GM12878 (cell line): Measurements from ENCODE around the gene YRDC. TPM values are rescaled to one million over a fixed set of nuclear protein-coding genes. Genes with fewer than 3 reads are reported as not detected.

Experiments used
- polyA plus RNA-seq, 11 experiments: library from polyadenylated mRNA; depleted of rRNA in 4 of 11; unstranded in 6 of 11; stranded (reverse) in 5 of 11; fragments of >200 nt; fragmentation: Nextera tagmentation in 4 of 11; fragmentation: Illumina TruSeq in 1 of 11; extraction: Ambion mirVana in 4 of 11; extraction: Trizol in 1 of 11; gene quantifications; 1 replicate in 1 of 11; 2 replicates in 10 of 11; pipeline versions ENCODE4 v1.2.1 to v1.2.3, GENCODE V29; 2011 to 2016; ENCODE audit warnings: inconsistent platforms in 2 of 11, missing spikeins in 2 of 11, low read depth in 1 of 11
- total RNA-seq, 4 experiments: library from RNA; depleted of rRNA in 3 of 4; stranded (reverse); fragments of >200 nt in 3 of 4; fragmentation: Illumina TruSeq in 1 of 4; extraction: Trizol in 1 of 4; gene quantifications; 2 replicates each; pipeline versions ENCODE4 v1.2.1 to v1.2.3, GENCODE V29; 2013 to 2021

YRDC gene
- total and polyA plus RNA-seq, 10 of the 15 experiments (the other 5 are each of a cell fraction or from before 2014, with no cell fraction given): 2.9 to 36.2 (median 19.3) TPM

Other genes with a start within 250 kb of the YRDC start
Only the 7 nearest of the 12 such genes appear.
- gene RSPO1, start 173.3 kb downstream of the YRDC start, total RNA-seq (2014; rRNA removed): not detected in 2 replicates
- not detected in 2 replicates for gene RSPO1, start 173.3 kb downstream of the YRDC start, total RNA-seq (2014; rRNA removed; fragmentation: Illumina TruSeq; extraction: Trizol)
- not detected in 2 replicates for gene RSPO1, start 173.3 kb downstream of the YRDC start, total RNA-seq (2021)
- not detected in 2 replicates for gene RSPO1, start 173.3 kb downstream of the YRDC start, polyA plus RNA-seq (2011; rRNA removed)
- not detected in 2 replicates for gene RSPO1, start 173.3 kb downstream of the YRDC start, polyA plus RNA-seq (2014; fragmentation: Illumina TruSeq; extraction: Trizol)
- not detected for gene RSPO1, start 173.3 kb downstream of the YRDC start, polyA plus RNA-seq (2014; fragmentation: Nextera tagmentation; extraction: Ambion mirVana)
- gene RSPO1, start 173.3 kb downstream of the YRDC start, polyA plus RNA-seq (2014; rRNA removed): not detected in 2 replicates
- not detected for gene RSPO1, start 173.3 kb downstream of the YRDC start, polyA plus RNA-seq (2016; fragmentation: Nextera tagmentation; extraction: Ambion mirVana)
- 18.0 and 21.3 TPM in 2 replicates for gene CDCA8, start 115.7 kb downstream of the YRDC start, total RNA-seq (2014; rRNA removed)
- gene CDCA8, start 115.7 kb downstream of the YRDC start, total RNA-seq (2014; rRNA removed; fragmentation: Illumina TruSeq; extraction: Trizol): 27.5 and 28.4 TPM in 2 replicates
- gene CDCA8, start 115.7 kb downstream of the YRDC start, total RNA-seq (2021): 57.8 and 59.8 TPM in 2 replicates
- 68.3 and 72.0 TPM in 2 replicates for gene CDCA8, start 115.7 kb downstream of the YRDC start, polyA plus RNA-seq (2011; rRNA removed)
- gene CDCA8, start 115.7 kb downstream of the YRDC start, polyA plus RNA-seq (2014; fragmentation: Illumina TruSeq; extraction: Trizol): 75.3 and 81.0 TPM in 2 replicates
- 10 to 100 TPM; 60.2 to 60.6 TPM for gene CDCA8, start 115.7 kb downstream of the YRDC start, polyA plus RNA-seq (2014; fragmentation: Nextera tagmentation; extraction: Ambion mirVana)
- 52.8 and 62.1 TPM in 2 replicates for gene CDCA8, start 115.7 kb downstream of the YRDC start, polyA plus RNA-seq (2014; rRNA removed)
- gene CDCA8, start 115.7 kb downstream of the YRDC start, polyA plus RNA-seq (2016; fragmentation: Nextera tagmentation; extraction: Ambion mirVana): 10 to 100 TPM; 97.8 to 98.1 TPM
- gene EPHA10, start 43.1 kb downstream of the YRDC start, total RNA-seq (2014; rRNA removed): 0.05 TPM in 1 of 2 replicates, not detected in the other
- not detected in 2 replicates for gene EPHA10, start 43.1 kb downstream of the YRDC start, total RNA-seq (2014; rRNA removed; fragmentation: Illumina TruSeq; extraction: Trizol)
- not detected in 2 replicates for gene EPHA10, start 43.1 kb downstream of the YRDC start, total RNA-seq (2021)
- gene EPHA10, start 43.1 kb downstream of the YRDC start, polyA plus RNA-seq (2011; rRNA removed): 0.03 and 0.05 TPM in 2 replicates
- not detected in 2 replicates for gene EPHA10, start 43.1 kb downstream of the YRDC start, polyA plus RNA-seq (2014; fragmentation: Illumina TruSeq; extraction: Trizol)
- not detected for gene EPHA10, start 43.1 kb downstream of the YRDC start, polyA plus RNA-seq (2014; fragmentation: Nextera tagmentation; extraction: Ambion mirVana)
- 0.06 TPM in 1 of 2 replicates, not detected in the other for gene EPHA10, start 43.1 kb downstream of the YRDC start, polyA plus RNA-seq (2014; rRNA removed)
- gene EPHA10, start 43.1 kb downstream of the YRDC start, polyA plus RNA-seq (2016; fragmentation: Nextera tagmentation; extraction: Ambion mirVana): not detected
- gene MANEAL, start 14.4 kb downstream of the YRDC start, total RNA-seq (2014; rRNA removed): 11.0 and 11.1 TPM in 2 replicates
- gene MANEAL, start 14.4 kb downstream of the YRDC start, total RNA-seq (2014; rRNA removed; fragmentation: Illumina TruSeq; extraction: Trizol): 6.2 and 6.5 TPM in 2 replicates
- 8.6 and 9.2 TPM in 2 replicates for gene MANEAL, start 14.4 kb downstream of the YRDC start, total RNA-seq (2021)
- gene MANEAL, start 14.4 kb downstream of the YRDC start, polyA plus RNA-seq (2011; rRNA removed): 2.9 and 4.9 TPM in 2 replicates
- 4.7 and 6.5 TPM in 2 replicates for gene MANEAL, start 14.4 kb downstream of the YRDC start, polyA plus RNA-seq (2014; fragmentation: Illumina TruSeq; extraction: Trizol)
- 1 to 10 TPM; 3.7 to 4.2 TPM for gene MANEAL, start 14.4 kb downstream of the YRDC start, polyA plus RNA-seq (2014; fragmentation: Nextera tagmentation; extraction: Ambion mirVana)
- gene MANEAL, start 14.4 kb downstream of the YRDC start, polyA plus RNA-seq (2014; rRNA removed): 8.8 and 9.0 TPM in 2 replicates
- 1 to 10 TPM in 1 of 2 experiments, under 1 TPM in 1; 0.83 to 1.0 TPM for gene MANEAL, start 14.4 kb downstream of the YRDC start, polyA plus RNA-seq (2016; fragmentation: Nextera tagmentation; extraction: Ambion mirVana)
- gene C1orf122, start 418 bp downstream of the YRDC start, total RNA-seq (2014; rRNA removed): 30.4 and 35.8 TPM in 2 replicates
- gene C1orf122, start 418 bp downstream of the YRDC start, total RNA-seq (2014; rRNA removed; fragmentation: Illumina TruSeq; extraction: Trizol): 6.4 and 6.9 TPM in 2 replicates
- 30.9 TPM in 2 replicates for gene C1orf122, start 418 bp downstream of the YRDC start, total RNA-seq (2021)
- gene C1orf122, start 418 bp downstream of the YRDC start, polyA plus RNA-seq (2011; rRNA removed): 2.6 and 8.4 TPM in 2 replicates
- 3.0 and 4.6 TPM in 2 replicates for gene C1orf122, start 418 bp downstream of the YRDC start, polyA plus RNA-seq (2014; fragmentation: Illumina TruSeq; extraction: Trizol)
- gene C1orf122, start 418 bp downstream of the YRDC start, polyA plus RNA-seq (2014; fragmentation: Nextera tagmentation; extraction: Ambion mirVana): 1 to 10 TPM; 1.6 to 8.4 TPM
- gene C1orf122, start 418 bp downstream of the YRDC start, polyA plus RNA-seq (2014; rRNA removed): 30.9 and 35.5 TPM in 2 replicates
- gene C1orf122, start 418 bp downstream of the YRDC start, polyA plus RNA-seq (2016; fragmentation: Nextera tagmentation; extraction: Ambion mirVana): 10 to 100 TPM; 21.2 to 29.4 TPM
- gene MTF1, start 51.4 kb upstream of the YRDC start, total RNA-seq (2014; rRNA removed): 2.0 and 2.2 TPM in 2 replicates
- 6.3 and 6.6 TPM in 2 replicates for gene MTF1, start 51.4 kb upstream of the YRDC start, total RNA-seq (2014; rRNA removed; fragmentation: Illumina TruSeq; extraction: Trizol)
- 19.2 and 20.4 TPM in 2 replicates for gene MTF1, start 51.4 kb upstream of the YRDC start, total RNA-seq (2021)
- 6.7 and 6.8 TPM in 2 replicates for gene MTF1, start 51.4 kb upstream of the YRDC start, polyA plus RNA-seq (2011; rRNA removed)
- gene MTF1, start 51.4 kb upstream of the YRDC start, polyA plus RNA-seq (2014; fragmentation: Illumina TruSeq; extraction: Trizol): 9.4 and 11.8 TPM in 2 replicates
- 1 to 10 TPM; 2.8 to 4.4 TPM for gene MTF1, start 51.4 kb upstream of the YRDC start, polyA plus RNA-seq (2014; fragmentation: Nextera tagmentation; extraction: Ambion mirVana)
- 5.5 and 5.6 TPM in 2 replicates for gene MTF1, start 51.4 kb upstream of the YRDC start, polyA plus RNA-seq (2014; rRNA removed)
- 10 to 100 TPM; 13.7 to 14.7 TPM for gene MTF1, start 51.4 kb upstream of the YRDC start, polyA plus RNA-seq (2016; fragmentation: Nextera tagmentation; extraction: Ambion mirVana)
- 38.5 and 46.2 TPM in 2 replicates for gene INPP5B, start 138.8 kb upstream of the YRDC start, total RNA-seq (2014; rRNA removed)
- 28.8 and 28.9 TPM in 2 replicates for gene INPP5B, start 138.8 kb upstream of the YRDC start, total RNA-seq (2014; rRNA removed; fragmentation: Illumina TruSeq; extraction: Trizol)
- gene INPP5B, start 138.8 kb upstream of the YRDC start, total RNA-seq (2021): 32.0 and 32.6 TPM in 2 replicates
- gene INPP5B, start 138.8 kb upstream of the YRDC start, polyA plus RNA-seq (2011; rRNA removed): 45.0 and 54.4 TPM in 2 replicates
- gene INPP5B, start 138.8 kb upstream of the YRDC start, polyA plus RNA-seq (2014; fragmentation: Illumina TruSeq; extraction: Trizol): 25.0 and 27.1 TPM in 2 replicates
- 10 to 100 TPM; 10.9 to 14.6 TPM for gene INPP5B, start 138.8 kb upstream of the YRDC start, polyA plus RNA-seq (2014; fragmentation: Nextera tagmentation; extraction: Ambion mirVana)
- 27.8 and 29.7 TPM in 2 replicates for gene INPP5B, start 138.8 kb upstream of the YRDC start, polyA plus RNA-seq (2014; rRNA removed)
- gene INPP5B, start 138.8 kb upstream of the YRDC start, polyA plus RNA-seq (2016; fragmentation: Nextera tagmentation; extraction: Ambion mirVana): 10 to 100 TPM; 18.3 to 22.2 TPM